H9 (cell line): ENCODE data around the gene PRRX1. TPM values are rescaled to one million over a fixed set of nuclear protein-coding genes. Genes with fewer than 3 reads are reported as not detected.

Experiments used
- DNase-seq: peaks from one replicate; pipeline ENCODE4 v3.0.0-alpha.2; 2017
- H2AFZ ChIP-seq: one replicate; pipeline ENCODE4 v1.6.1; 2013; ENCODE audit warnings: mild to moderate bottlenecking, low read length, control low read depth, moderate library complexity
- H2AK5ac ChIP-seq: 2 replicates; pipeline ENCODE4 v1.6.1; 2013; ENCODE audit warnings: low read length, control low read depth, mixed read lengths; ENCODE audit not compliant: insufficient read length
- H2BK120ac ChIP-seq: one replicate; pipeline ENCODE4 v1.6.1; 2013; ENCODE audit warnings: low read depth, mild to moderate bottlenecking, low read length, control low read depth, inconsistent platforms; ENCODE audit not compliant: poor library complexity, severe bottlenecking
- H2BK12ac ChIP-seq: 2 replicates; pipeline ENCODE4 v1.6.1; 2013; ENCODE audit warnings: low read length, control low read depth, mixed read lengths, low read depth; ENCODE audit not compliant: insufficient read length
- H2BK15ac ChIP-seq: 2 replicates; pipeline ENCODE4 v1.6.1; 2013; ENCODE audit warnings: low read depth, low read length, control low read depth
- H2BK20ac ChIP-seq: one replicate; pipeline ENCODE4 v1.6.1; 2013; ENCODE audit warnings: low read depth, mild to moderate bottlenecking, low read length, control low read depth, inconsistent platforms; ENCODE audit not compliant: poor library complexity, severe bottlenecking
- H2BK5ac ChIP-seq: 2 replicates; pipeline ENCODE4 v1.6.1; 2013; ENCODE audit warnings: low read length, control low read depth, mixed read lengths; ENCODE audit not compliant: insufficient read length
- H3K14ac ChIP-seq: 2 replicates; pipeline ENCODE4 v1.6.1; 2013; ENCODE audit warnings: low read length, control low read depth; ENCODE audit not compliant: insufficient read depth
- H3K18ac ChIP-seq: 2 replicates; pipeline ENCODE4 v1.6.1; 2013; ENCODE audit warnings: low read depth, mild to moderate bottlenecking, mixed read lengths, low read length, control low read depth; ENCODE audit not compliant: insufficient read length
- H3K23ac ChIP-seq: 2 replicates; pipeline ENCODE4 v1.6.1; 2013; ENCODE audit warnings: low read length, control low read depth, mixed read lengths, low read depth; ENCODE audit not compliant: insufficient read length
- H3K23me2 ChIP-seq: 2 replicates; pipeline ENCODE4 v1.6.1; 2013; ENCODE audit warnings: low read depth, mild to moderate bottlenecking, mixed read lengths, low read length, control low read depth; ENCODE audit not compliant: insufficient read length, poor library complexity, severe bottlenecking
- H3K27ac ChIP-seq: 2 replicates; pipeline ENCODE4 v1.5.1; 2013; ENCODE audit warnings: low read length, control low read depth, mixed read lengths, low read depth; ENCODE audit not compliant: insufficient read length
- H3K27me3 ChIP-seq: 2 replicates; pipeline ENCODE4 v1.6.1; 2013; ENCODE audit warnings: low read length, control low read depth, inconsistent platforms; ENCODE audit not compliant: insufficient read depth
- H3K4ac ChIP-seq: 2 replicates; pipeline ENCODE4 v1.6.1; 2013; ENCODE audit warnings: low read depth, mild to moderate bottlenecking, control low read depth, inconsistent platforms, low read length, moderate library complexity
- H3K4me1 ChIP-seq: 2 replicates; pipeline ENCODE4 v1.6.1; 2013; ENCODE audit warnings: low read length, control low read depth, inconsistent platforms; ENCODE audit not compliant: insufficient read depth
- H3K4me2 ChIP-seq: 2 replicates; pipeline ENCODE4 v1.6.1; 2013; ENCODE audit warnings: low read length, control low read depth, mixed read lengths; ENCODE audit not compliant: insufficient read length, insufficient read depth
- H3K56ac ChIP-seq: 2 replicates; pipeline ENCODE4 v1.6.1; 2013; ENCODE audit warnings: low read depth, mild to moderate bottlenecking, mixed read lengths, low read length, control low read depth; ENCODE audit not compliant: insufficient read length
- H3K79me1 ChIP-seq: 2 replicates; pipeline ENCODE4 v1.6.1; 2013; ENCODE audit warnings: low read depth, mild to moderate bottlenecking, moderate library complexity, low read length, control low read depth, inconsistent platforms; ENCODE audit not compliant: insufficient read depth, poor library complexity, severe bottlenecking
- H3K79me2 ChIP-seq: 2 replicates; pipeline ENCODE4 v1.6.1; 2013; ENCODE audit warnings: low read length, control low read depth, inconsistent platforms; ENCODE audit not compliant: insufficient read depth
- H3K9ac ChIP-seq: 2 replicates; pipeline ENCODE4 v1.6.1; 2013; ENCODE audit warnings: low read length, control low read depth, mixed read lengths; ENCODE audit not compliant: insufficient read length; ENCODE audit errors: extremely low read depth
- H3K9me3 ChIP-seq: one replicate; pipeline ENCODE4 v1.6.1; 2013; ENCODE audit warnings: low read depth, low read length, inconsistent platforms; ENCODE audit not compliant: control insufficient read depth
- H3T11ph ChIP-seq: one replicate; pipeline ENCODE4 v1.6.1; 2013; ENCODE audit warnings: mild to moderate bottlenecking, low read length, control low read depth, inconsistent platforms
- H4K20me1 ChIP-seq: one replicate; pipeline ENCODE4 v1.6.1; 2013; ENCODE audit not compliant: control insufficient read depth, insufficient read length, insufficient read depth
- H4K5ac ChIP-seq: 2 replicates; pipeline ENCODE4 v1.6.1; 2013; ENCODE audit warnings: low read depth, mild to moderate bottlenecking, mixed read lengths, low read length, control low read depth; ENCODE audit not compliant: insufficient read length
- H4K8ac ChIP-seq: replicated peaks from 2 replicates; pipeline ENCODE4 v1.6.1; 2013; ENCODE audit warnings: low read length, control low read depth, mixed read lengths, low read depth; ENCODE audit not compliant: insufficient read length
- H4K91ac ChIP-seq: 2 replicates; pipeline ENCODE4 v1.6.1; 2013; ENCODE audit warnings: low read depth, mild to moderate bottlenecking, moderate library complexity, mixed read lengths, low read length, control low read depth; ENCODE audit not compliant: insufficient read length
- H3K27ac Mint-ChIP-seq, 3 experiments: 2 replicates in 2 of 3; 3 replicates in 1 of 3; pipeline ENCODE4 v1.8.0; 2020 to 2021; ENCODE audit warnings: mixed read lengths in 3 of 3, mild to moderate bottlenecking in 1 of 3, moderate library complexity in 1 of 3
- H3K27me3 Mint-ChIP-seq: 2 replicates; pipeline ENCODE4 v1.8.0; 2021; ENCODE audit warnings: low read depth, mild to moderate bottlenecking, moderate library complexity, mixed read lengths
- H3K36me3 Mint-ChIP-seq, 3 experiments: 2 replicates in 2 of 3; 3 replicates in 1 of 3; pipeline ENCODE4 v1.8.0; 2020 to 2021; ENCODE audit warnings: low read depth in 3 of 3, mixed read lengths in 3 of 3; ENCODE audit not compliant: insufficient read depth in 1 of 3
- H3K4me1 Mint-ChIP-seq, 2 experiments: 2 replicates each; pipeline ENCODE4 v1.8.0; 2020; ENCODE audit warnings: mixed read lengths in 2 of 2
- H3K4me3 Mint-ChIP-seq, 2 experiments: 2 replicates in 1 of 2; 3 replicates in 1 of 2; pipeline ENCODE4 v1.8.0; 2020 to 2021; ENCODE audit warnings: mild to moderate bottlenecking in 2 of 2, mixed read lengths in 2 of 2, moderate library complexity in 1 of 2
- H3K9me3 Mint-ChIP-seq, 2 experiments: 2 replicates in 1 of 2; 3 replicates in 1 of 2; pipeline ENCODE4 v1.8.0; 2020; ENCODE audit warnings: mild to moderate bottlenecking in 2 of 2, mixed read lengths in 2 of 2, moderate library complexity in 1 of 2
- CTCF ChIP-seq: fragments of 200-600 bp; sonication (generic); conservative IDR thresholded peaks from 3 replicates; pipeline ENCODE4 v1.8.0; 2021; ENCODE audit warnings: antibody characterized with exemption, mild to moderate bottlenecking
- WGBS: extraction: QIAGEN DNeasy Blood & Tissue Kit; methylation state at CpG from one replicate; pipeline ENCODE4 v1.1.7; 2013; ENCODE audit warnings: missing lambda C conversion rate, low lambda C conversion rate, mixed read lengths; ENCODE audit not compliant: insufficient read length; ENCODE audit errors: extremely low coverage; 5-methylcytosine and 5-hydroxymethylcytosine counted together
- total RNA-seq: library from RNA; stranded (reverse); gene quantifications from 2 replicates; pipeline ENCODE4 v1.2.1, GENCODE V29; 2021

The PRRX1 gene
- total RNA-seq, 1 experiment from 2014 or later, result not detected

DNA sequence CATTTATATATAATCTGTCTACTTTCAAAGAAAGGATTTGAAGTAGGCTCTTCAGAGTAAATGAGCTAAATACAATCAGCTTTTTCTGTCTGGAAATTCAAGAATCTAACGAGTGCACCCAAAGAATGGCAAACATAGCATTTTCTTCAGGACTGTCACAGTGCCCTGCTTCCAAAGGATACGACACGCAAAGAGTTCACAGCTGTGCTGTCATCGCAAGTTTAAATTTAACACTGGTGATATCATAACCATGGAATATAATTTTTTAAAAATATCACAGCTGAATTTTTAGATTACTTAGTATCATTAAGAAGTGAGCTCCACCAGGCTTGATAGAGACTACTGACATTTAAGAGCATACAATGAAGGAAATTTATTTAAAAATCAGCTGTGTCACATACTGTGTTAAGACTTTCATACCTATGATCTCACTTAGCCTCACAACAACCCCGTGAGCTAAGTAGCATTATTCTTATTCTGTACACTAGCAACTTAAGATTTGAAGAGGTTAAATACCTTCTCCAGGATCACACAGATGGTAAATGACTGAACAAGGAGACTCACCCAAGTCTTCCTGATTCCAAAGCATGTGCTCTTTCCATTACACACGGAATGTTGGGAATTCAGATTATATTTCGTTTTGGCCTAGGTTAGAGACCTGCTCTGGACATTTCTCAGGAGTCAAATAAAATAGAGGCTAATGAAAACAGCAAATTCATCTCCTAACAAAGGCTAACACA lies 46.2 kb upstream of the PRRX1 start:
- H3K4ac ChIP-seq, result no peak overlapping the region
- H3K4me1 ChIP-seq, result no peaks in the 10 kb centered on the region
- no peak overlapping the region for H3K23ac ChIP-seq
- no peak overlapping the region for H3K56ac ChIP-seq
- H4K91ac ChIP-seq, result no peak overlapping the region
- H3K9ac ChIP-seq, result no peak overlapping the region
- Mint-ChIP-seq H3K27me3 (peaks cover 4% of the 10 kb centered on the region; the same call in 1 of the 2 replicates), H3K36me3 (no peaks in the 10 kb centered on the region), H3K9me3 (peaks cover 0 to 2% of the 10 kb centered on the region in 2 experiments; a peak in 1 of 5 replicates), H3K4me1 (no peaks in the 10 kb centered on the region), H3K4me3 (no peak overlapping the region), H3K27ac (no peak overlapping the region)
- H3T11ph ChIP-seq, result no peak overlapping the region
- no peaks in the 10 kb centered on the region for H3K23me2 ChIP-seq
- no peak overlapping the region for H2BK120ac ChIP-seq
- H2AK5ac ChIP-seq, result no peak overlapping the region
- H4K5ac ChIP-seq, result no peak overlapping the region
- H2BK15ac ChIP-seq, result no peak overlapping the region
- H2BK12ac ChIP-seq, result no peak overlapping the region
- no peak overlapping the region for H2BK5ac ChIP-seq
- H3K27me3 ChIP-seq, result no peaks in the 10 kb centered on the region
- H4K20me1 ChIP-seq, result no peaks in the 10 kb centered on the region
- H2BK20ac ChIP-seq, result no peak overlapping the region
- H3K79me1 ChIP-seq, result no peaks in the 10 kb centered on the region
- no peak overlapping the region for H3K18ac ChIP-seq
- no peak overlapping the region for H3K14ac ChIP-seq
- no peak for DNase-seq
- H3K9me3 ChIP-seq, result no peaks in the 10 kb centered on the region
- H4K8ac ChIP-seq, result no peak overlapping the region
- no peak for TF ChIP-seq CTCF
- no peaks in the 10 kb centered on the region for H3K79me2 ChIP-seq
- H3K27ac ChIP-seq, result no peak overlapping the region
- H2AFZ ChIP-seq, result no peak overlapping the region
- no peak overlapping the region for H3K4me2 ChIP-seq
- WGBS, result no CpG with 5 or more reads among the region's 7 CpGs
